HL-60/S4 treated with phorbol 12-myristate 13-acetate at 8.2 ng/mL for 4 days and 3 days (cell line): ENCODE measurements around the gene LRRC43.
"Not testable (repeated sequence)": the region's sequence is repeated elsewhere in the genome, so short reads cannot be mapped to it uniquely, and the experiment has no call there.

Experiments
- in situ Hi-C: fragments of 300-500 bp; cut with MboI; formaldehyde crosslinking; loops from 2 replicates; pipeline ENCODE4 v1.15.0; 2022; ENCODE audit warnings: low sequenced_read_pairs

Gene LRRC43

DNA sequence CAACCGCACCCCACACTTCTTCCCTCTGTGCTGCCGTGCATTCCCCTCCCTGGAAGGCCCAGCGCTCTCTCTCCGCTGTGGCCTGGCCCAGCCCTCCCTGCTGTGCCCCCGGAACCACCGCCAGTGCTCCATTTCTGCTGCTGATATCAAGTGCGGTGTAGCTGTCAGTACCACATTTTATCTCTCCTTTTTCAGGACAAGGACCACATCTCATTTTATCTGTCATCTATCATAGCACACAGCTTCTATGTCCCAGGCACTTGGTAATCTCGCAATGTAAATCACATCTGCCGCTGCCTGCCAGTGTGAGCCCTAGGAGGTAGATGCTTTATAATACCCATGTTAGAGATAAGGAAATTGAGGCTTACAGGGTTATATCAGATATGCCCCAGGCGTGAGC lies 27.2 kb upstream of the LRRC43 start:
- in situ Hi-C loops = no loop called here

DNA sequence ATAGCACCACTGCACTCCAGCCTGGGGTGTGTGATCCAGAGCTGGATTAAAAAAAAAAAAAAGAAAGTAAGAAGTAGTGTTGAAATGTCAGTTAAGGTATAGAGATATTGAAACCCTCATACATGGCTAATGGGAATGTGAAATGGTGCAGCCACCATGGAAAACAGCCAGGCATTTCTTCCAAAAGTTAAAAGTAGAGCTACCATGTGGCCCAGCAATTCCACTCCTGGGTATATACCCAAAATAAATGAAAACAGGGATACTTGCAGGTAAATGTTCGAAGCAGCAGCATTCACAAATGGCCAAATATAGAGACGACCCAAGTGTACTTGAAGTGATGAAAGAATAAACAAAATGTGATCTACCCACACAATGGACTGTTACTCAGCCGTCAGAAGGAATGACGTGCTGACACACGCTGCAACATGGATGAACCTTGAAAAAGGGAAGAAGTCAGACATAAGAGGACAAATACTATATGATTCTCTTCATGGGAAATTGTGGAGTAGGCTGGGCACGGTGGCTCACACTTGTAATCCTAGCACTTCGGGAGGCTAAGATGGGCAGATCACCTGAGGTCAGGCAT lies 24.1 kb upstream of the LRRC43 start:
- in situ Hi-C loops = no loop called here

DNA sequence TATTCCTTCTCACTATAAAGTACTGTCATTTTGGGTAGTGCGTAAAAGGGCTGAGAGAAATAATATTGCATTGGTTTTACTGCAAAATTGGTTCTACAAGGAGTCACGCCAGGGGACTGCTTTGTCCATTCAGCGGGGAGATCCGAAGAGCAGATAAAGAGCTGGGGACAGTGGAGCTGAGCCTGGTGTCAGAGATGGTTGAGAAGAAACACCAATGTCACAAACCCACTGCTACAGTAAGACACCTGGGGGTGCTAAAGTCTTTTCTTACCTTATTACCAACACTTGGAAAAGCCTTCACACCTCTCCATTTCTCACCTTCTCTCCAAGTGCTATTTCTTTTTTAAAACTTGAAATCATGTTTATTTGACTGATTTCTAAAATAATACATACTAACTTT lies 23.0 kb upstream of the LRRC43 start:
- in situ Hi-C loops = no loop called here

DNA sequence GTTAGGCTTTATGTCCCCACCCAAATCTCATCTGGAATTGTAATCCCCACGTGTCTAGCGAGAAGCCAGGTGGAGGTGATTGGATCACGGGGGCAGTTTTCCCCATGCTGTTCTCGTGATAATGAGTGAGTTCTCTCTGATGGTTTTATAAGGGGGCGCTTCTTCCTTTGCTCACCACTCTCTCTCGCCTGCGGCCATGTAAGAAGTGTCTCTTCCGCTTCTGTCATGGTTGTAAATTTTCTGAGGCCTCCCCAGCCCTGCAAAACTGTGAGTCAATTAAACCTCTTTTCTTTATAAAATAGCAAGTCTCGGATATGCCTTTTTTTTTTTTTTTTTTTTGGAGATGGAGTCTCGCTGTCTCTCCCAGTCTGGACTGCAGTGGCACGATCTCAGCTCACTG lies 22.2 kb upstream of the LRRC43 start:
- in situ Hi-C loops = no loop called here

DNA sequence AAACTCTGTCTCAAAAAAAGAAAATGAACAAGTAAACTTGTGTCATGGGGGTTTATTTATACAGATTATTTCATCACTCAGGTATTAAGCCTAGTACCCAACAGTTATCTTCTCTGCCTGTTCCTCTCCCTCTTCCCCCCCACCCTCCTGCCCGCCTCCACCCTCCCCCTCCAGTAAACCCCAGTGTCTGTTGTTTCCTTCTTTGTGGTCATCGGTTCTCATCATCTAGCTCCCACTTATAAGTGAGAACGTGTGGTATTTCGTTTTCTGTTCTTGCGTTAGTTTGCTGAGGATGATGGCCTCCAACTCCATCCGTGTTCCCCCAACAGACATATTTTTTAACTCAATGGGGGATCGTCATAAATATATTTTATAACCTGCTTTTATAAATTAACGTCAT lies 21.2 kb upstream of the LRRC43 start:
- in situ Hi-C loops = no loop called here

DNA sequence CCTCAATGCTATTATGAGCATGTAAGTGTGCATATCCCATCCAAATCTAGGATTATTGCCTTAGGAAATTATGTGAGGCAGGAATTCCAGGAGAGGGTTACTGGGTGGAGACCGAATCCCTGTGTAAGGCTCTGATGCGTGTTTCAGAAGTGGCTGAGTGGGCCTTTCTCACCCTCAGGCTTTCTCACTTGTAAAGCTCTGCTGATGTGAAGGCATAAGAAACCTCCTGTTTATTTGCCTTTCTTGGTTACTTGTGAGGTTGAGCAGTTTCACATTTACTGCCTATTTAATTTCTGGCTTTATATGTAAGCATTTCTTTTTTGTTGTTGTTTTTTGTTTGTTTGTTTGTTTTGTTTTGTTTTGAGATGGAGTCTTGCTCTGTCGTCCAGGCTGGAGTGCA lies 19.9 kb upstream of the LRRC43 start:
- in situ Hi-C loops = no loop called here

DNA sequence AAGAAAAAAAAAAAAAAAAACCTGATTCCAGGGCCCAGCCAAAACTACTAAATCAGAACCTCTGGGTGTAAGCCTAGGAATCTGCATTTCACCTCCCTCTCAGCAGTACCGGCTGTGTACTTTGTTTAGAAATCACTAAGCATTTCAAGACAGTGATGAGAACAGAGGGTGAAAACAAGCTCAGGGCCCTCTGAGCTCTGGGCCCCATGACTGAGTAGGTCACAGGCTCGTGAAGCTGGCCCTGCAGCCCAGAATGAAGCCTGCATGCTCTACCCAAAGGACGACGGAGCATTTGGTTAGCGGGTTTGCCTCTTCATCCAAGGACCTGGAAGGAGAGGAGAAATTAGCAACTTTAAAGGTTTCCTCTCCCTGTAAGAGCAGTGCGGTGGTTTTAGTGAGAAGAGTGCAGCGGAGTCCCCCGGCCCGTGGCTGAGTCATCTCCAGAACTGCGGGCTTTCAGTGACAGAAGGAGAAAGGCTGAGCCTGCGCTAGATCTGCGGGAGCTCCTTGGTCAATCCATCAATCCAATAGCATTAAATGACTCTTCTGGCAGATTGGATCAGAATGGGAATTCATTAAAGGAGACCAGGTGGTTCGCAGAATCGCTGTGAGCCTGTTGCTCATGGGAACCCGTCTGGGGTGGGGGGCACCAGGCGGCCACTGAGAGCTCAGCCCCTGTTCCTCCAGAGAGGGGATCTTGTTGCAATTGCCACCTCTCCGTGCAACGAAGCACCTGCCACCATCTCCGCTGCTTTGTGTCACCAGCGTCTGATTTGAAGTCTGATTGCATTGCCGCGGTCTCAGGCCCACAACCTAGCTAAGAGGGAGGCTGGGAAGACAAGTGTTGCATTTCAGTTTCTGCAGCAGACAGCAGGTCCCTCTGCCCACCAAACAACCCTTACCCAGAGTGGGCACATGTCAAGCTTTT lies 16.2 kb upstream of the LRRC43 start:
- in situ Hi-C loops = no loop called here

DNA sequence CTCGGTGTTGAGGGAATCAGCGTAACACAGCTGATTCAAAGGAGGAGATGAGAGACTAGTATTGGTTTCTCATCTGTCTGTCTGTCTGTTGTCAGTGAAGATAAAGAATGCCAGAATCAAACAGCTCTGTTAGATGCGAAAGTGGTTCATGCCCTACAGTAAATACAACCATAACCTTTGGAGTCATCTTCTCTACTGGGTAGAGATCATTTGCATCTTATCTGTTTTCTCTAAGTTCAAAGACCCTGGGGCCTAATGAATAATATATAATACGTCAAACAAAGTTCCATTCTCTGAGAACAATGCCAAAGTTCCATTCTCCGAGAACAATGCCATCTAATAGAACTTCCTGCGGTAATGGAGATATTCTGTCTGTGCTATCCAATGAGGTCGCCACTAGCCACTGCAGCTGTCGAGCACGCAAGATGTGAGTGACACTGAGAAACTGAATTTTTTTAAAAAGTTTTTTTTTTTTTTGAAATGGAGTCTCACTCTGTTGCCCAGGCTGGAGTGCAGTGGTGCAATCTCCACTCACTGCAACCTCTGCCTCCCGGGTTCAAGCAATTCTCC lies 15.5 kb upstream of the LRRC43 start:
- in situ Hi-C loops = no loop called here

DNA sequence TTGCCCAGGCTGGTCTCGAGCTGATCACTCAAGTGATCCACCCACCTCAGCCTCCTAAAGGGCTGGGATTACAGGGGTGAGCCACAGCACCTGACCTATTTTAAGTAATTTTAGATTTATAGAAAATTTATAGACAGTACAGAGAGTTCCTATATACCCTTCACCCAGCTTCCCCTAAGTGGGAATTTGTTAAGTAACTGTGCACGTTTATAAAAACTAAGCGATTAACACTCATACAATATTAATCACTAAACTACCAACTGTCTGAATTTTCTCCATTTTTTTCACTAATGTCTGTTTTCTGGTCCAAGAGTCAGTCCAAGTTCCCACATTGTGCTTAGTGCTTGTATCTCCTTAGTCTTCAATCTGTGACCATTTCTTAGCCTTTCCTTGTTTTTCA lies 14.4 kb upstream of the LRRC43 start:
- in situ Hi-C loops = no loop called here

DNA sequence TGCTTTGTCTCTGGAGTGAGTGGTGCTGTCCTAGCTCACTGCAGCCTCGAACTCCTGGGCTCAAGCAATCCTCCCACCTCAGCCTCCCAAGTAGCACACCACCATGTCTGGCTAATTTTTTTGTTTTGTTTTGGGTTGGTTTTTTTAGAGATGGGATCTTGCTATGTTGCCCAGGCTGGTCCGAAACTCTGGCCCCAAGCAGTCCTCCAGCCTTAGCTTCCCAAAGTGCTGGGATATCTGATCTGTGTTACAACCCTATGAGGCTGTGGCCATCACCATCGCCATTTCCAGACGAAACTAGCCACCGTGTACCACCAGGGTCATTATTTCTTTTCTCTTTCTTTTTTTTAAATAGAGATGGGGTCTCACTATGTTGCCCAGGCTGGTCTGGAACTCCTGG lies 11.5 kb upstream of the LRRC43 start:
- in situ Hi-C loops = no loop called here

DNA sequence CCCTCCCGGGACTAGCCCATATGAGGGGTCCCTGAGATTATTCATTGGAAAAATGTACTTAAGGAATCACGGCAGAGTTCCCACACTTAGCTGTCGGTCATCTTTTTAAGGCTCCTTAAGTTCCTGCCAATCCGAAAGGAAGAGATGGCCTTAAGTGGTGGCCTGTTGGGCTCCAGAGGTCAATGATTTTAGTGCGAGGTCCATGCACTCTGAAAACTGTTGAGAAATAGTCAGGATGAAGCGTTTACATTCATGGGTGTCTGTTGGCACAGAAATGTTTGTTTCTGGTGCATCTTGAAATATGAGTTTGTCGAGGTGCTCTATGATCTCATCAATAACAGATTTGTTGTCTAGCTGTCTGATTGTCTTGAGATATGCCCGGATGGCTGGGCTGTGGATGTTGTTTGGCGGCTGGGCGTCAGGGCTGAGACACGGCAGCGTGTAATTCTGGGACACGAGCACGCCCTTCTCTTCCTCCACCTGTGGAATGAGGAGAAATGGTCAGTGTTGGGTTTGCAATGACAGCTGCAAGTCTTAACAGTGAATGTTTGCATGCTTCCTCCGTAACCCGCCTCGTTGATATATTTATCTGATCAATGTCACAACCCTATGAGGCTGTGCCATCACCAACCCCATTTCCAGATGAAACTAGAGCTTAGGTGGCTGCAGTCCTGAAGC lies 10.5 kb upstream of the LRRC43 start:
- in situ Hi-C loops = no loop called here

DNA sequence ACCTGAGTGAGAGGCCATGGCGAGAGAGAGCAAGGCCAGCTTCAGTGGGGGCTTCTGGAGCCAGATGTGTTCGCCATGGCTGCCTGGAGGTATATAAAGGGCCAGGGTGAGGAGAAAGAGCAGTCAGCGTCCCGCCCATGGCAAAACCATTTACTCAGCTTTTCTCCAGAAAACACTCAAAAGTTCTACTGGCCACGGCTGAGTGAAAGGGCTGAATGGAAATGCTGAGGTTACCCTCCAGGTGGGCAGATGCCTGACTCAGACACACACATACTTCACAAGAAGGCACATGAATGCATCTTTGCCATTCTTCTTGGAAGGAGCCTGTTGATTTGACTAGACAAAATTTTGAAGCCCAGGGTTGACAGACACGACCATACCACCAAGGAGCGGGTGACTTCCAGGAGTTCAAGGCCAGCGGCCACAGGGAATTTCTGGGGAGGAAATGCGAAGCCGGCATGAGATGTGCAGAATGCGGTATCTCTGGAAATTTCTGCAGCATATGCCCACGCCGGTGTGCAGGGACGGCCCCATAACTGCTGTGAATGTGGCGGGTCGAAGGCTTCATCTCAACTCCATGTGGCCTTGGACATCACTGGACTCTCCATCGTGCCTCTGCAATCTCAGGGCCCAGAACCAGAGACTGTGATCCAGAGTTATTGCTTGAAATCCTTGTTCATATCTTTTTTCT lies 8.6 kb upstream of the LRRC43 start, which contains the start of gene IL31:
TSS of gene IL31 (minus strand) at position 67 of the 691 bp plus-strand sequence. CDS start at position 18, 49 bp downstream.
- in situ Hi-C loops = no loop called here

DNA sequence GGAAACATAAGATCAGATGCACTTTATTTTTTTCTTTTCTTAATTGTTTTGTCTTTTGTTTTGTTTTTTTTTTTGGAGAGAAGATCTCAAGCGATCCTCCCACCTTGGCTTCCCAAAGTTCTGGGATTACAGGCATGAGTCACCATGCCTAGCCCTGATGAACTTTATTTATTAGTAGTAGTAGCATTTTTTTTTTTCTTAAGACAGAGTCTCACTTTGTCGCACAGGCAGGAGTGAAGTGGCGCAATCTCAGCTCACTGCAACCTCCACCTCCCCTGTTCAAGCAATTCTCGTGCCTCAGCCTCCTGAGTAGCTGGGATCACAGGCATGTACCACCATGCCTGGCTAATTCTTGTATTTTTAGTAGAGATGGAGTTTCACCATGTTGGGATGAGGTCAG lies 6.5 kb upstream of the LRRC43 start:
- in situ Hi-C loops = not testable (repeated sequence)

DNA sequence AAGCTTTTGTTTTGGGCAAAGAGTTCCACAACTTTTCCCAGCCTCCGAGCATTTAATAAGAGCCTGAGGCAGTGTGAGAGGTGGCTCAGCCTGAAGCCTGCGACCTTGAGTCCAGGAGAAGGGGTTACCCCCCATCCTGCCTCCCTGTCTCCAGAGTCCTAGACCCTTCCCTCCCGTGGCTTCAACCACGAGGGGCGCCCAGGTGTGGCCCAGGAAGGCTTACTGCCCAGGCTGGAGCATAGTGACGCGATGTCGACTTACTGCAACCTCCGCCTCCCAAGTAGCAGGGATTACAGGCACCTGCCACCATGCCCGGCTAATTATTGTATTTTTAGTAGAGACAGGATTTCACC lies 641 bp downstream of the LRRC43 start:
- in situ Hi-C loops = no loop called here

DNA sequence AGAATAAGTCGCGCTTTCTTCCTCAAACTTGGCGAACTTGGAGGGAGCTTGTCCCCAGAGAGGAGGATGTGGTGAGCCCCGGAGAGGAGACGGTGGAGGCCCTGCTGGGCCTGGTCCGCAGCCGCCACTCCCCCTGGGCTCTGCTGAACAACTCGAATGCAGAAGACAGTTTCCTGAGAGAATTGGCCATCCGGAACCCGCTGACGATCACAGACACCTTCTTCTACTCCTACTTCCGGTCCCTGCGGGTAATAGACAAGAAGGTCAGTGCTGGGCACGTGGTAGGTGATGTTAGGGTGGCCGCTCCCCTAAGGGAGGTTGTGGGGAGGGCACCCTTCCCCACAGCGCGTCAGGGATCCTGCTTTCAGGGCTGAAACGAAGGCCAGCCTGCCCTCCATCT lies 1.6 kb downstream of the LRRC43 start:
- in situ Hi-C loops = no loop called here

DNA sequence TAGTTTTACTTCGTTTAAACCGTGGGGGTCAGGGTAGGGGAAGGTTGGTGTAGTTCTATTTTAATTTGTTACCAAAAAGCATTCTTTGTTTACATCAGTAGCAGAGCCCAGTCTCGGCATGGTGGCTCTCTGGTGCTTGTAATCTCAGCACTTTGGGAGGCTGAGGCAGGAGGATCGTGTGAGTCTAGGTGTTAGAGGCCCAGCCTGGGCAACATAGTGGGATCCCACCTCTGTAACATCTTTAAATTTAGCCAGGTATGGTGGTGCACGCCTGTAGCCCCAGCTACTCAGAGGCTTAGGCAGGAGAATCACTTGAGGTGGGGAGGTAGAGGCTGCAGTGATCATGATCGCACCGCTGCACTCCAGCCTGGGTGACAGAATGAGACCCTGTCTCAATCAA lies 2.2 kb downstream of the LRRC43 start:
- in situ Hi-C loops = no loop called here

DNA sequence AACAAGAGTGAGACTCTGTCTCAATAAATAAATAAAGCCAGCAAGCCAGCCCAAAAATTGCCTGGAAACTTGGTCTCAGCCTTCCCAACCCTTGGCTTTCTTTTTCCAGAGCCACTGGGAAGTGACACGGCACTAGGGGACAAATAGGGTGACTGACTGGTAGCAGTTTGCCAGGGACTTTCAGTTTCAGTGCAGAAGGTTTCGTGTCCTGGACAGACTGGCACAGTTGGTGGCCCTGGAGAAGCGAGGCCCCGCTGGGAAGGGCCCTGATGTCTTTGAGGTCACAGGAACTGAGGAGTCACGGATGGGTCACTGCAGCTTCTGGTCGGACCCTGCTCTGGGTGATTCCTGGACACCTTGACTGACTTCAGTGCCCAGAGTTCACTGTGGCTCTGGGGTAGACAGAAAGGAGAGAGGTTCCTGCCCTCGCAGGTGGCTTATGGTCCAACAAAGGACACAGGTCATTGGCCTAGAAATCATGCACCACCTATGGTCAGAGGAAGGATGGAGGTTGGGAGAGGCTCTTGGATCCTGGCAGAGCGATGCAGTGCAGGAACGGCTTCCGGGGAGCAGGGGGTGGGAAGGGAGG lies 2.7 kb downstream of the LRRC43 start:
- in situ Hi-C loops = no loop called here

DNA sequence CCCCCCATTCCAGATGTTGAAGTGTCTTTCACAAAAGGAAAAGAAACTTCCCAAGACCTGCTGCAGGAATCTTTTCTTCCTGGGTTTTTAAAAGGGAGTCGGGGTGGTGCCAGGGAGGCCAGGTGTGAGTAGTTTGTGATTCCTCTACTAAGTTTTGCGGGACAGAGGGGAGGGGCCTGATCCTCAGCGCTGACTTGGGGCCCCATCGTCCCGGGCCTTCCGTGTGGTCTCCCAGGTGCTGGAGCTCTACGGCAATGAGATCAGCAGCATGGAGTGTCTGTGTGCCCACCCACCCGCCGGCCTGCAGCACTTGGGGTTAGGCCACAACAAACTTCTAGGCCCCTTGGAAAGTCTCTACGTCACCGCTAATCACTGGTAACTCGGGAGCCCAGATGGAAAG lies 4.5 kb downstream of the LRRC43 start:
- in situ Hi-C loops = no loop called here

DNA sequence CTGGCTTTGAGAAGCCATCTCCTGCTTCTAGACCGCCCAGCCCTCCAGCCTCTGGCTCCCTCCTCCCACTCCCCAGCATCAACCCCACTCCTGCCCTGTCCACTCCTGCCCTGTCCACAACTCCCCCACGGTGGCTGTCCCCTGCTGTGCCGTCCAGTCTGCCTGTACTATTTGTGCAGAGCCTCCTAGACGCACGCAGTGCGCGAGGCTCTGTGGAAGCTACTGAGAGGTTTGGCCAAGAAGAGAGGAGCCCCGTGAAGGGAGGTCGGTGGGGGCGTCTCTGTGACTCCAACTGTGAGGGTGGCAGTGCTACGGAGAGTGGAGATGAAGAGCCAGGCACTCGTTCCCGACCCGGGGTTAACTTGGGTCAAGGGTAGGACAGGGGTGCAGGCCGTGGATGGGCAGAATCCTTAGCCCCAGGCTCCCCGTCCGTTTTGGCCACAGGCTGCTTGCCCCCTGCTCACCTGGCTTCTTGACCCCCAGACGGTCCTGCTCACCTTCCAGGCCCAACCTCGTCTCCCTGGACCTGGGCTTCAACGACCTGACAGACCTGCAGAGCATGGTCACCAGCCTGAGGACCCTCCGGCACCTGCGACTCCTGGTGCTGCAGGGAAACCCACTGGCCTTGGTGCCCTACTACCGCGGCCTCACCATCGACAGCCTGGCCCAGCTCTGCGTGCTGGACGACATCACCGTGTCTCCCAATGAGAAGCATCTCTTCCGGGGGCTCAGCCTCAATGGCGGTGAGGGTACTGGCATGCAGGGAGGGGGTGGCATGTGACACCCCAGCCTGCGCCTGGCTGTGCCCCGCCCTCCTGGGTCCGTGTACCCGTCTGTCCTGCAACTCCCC lies 6.9 kb downstream of the LRRC43 start:
- in situ Hi-C loops = loop anchor here (10.0 kb wide), 1 partner anchor 135 kb away; no protein-coding TSS in a partner anchor
